ENCODE results near the gene CYP51A1. TPM values are rescaled to one million over a fixed set of nuclear protein-coding genes. Genes with fewer than 3 reads are reported as not detected.

Gene CYP51A1
- 29.2 TPM for total RNA-seq (2013)
- polyA plus RNA-seq (10 to 100 TPM in 2 of 3 donors, 1 to 10 TPM in 1; 5.9 to 32.4 (median 27.4) TPM), polyA minus RNA-seq (10.5 and 11.1 TPM in 2 replicates), total RNA-seq (1.4 to 6.7 (median 2.8) reads per million in 11 experiments)

GRCh38 chr7:92134271-92135051, at the start of gene CYP51A1:
Gene CYP51A1, minus strand, starts transcription at chr7:92134477. Its CDS starts 113 bp downstream, at chr7:92134364.
- no peak for TF ChIP-seq CTCF (IDR thresholded peaks at IDR 0.05)
- Mint-ChIP-seq H3K9me3 (peaks cover 0 to 5% (median 0%) of the 10 kb centered on the region in 7 donors), H3K27ac (peak within 1 kb of the TSS; percentile 95 to 100 (median 100)), H3K4me1 (peaks cover 23% of the 10 kb centered on the region), H3K27me3 (ENCODE audit: low read depth in 3 of 3) (peaks cover 0 to 8% (median 1%) of the 10 kb centered on the region in 3 donors), H3K36me3 (peaks cover 7 to 12% of the 10 kb centered on the region in 2 donors), H3K4me3 (peak within 1 kb of the TSS; percentile 96 to 99)
- intact Hi-C loops (cut with micrococcal nuclease): loop anchor here (10.0 kb wide), 2 partner anchors 110 to 310 kb away; partner anchors contain the start of genes ANKIB1 (in 2 of the 2), KRIT1 (in 2 of the 2) and GATAD1 (in 1 of the 2)
- peaks cover 0 to 4% of the 10 kb centered on the region in 2 donors for H3K36me3 ChIP-seq (replicated peaks in 1 of 2; ENCODE audit: control insufficient read depth in 1 of 2, insufficient read depth in 2 of 2, low read length in 2 of 2)
- no peaks in the 10 kb centered on the region for H3K9me3 ChIP-seq (replicated peaks in 1 of 2; ENCODE audit: control insufficient read depth in 1 of 2, insufficient read depth in 1 of 2, low read length in 2 of 2)
- peaks cover 13% of the 10 kb centered on the region for H3K79me2 ChIP-seq (ENCODE audit: insufficient read depth, low read length)
- H3K4me1 ChIP-seq (ENCODE audit: control insufficient read depth in 1 of 2, insufficient read depth in 2 of 2, low read length in 2 of 2): peaks cover 12 to 22% of the 10 kb centered on the region in 2 donors
- H3K9ac ChIP-seq (ENCODE audit: insufficient read depth, low read length, poor library complexity, severe bottlenecking): peak within 1 kb of the TSS; percentile 81
- peak; percentile 81 to 89 (median 81) for DNase-seq
- H2AFZ ChIP-seq (ENCODE audit: insufficient read depth, low read depth, low read length, poor library complexity, severe bottlenecking): peak within 1 kb of the TSS; percentile 96
- WGBS (ENCODE audit: insufficient coverage): under 1% methylated on average over 60 of the region's 73 CpGs
- H4K20me1 ChIP-seq (ENCODE audit: insufficient read depth, low read length): no peaks in the 10 kb centered on the region
- peak within 1 kb of the TSS; percentile 87 to 98 (median 90) for H3K4me3 ChIP-seq (replicated peaks in 1 of 3; ENCODE audit: low read depth in 2 of 3, low read length in 3 of 3)
- peak within 1 kb of the TSS; percentile 86 to 93 for H3K27ac ChIP-seq (ENCODE audit: low read depth in 1 of 2, low read length in 2 of 2)
- H3K4me2 ChIP-seq (replicated peaks; ENCODE audit: extremely low read depth, low read length, poor library complexity, severe bottlenecking): peak within 1 kb of the TSS; percentile 85
- no peaks in the 10 kb centered on the region for H3K27me3 ChIP-seq (ENCODE audit: control insufficient read depth in 2 of 2, insufficient read depth in 2 of 2, low read length in 2 of 2)

All from CD14-positive monocyte (primary cell).